ENCODE data around the gene MYOCOS. TPM values are rescaled to one million over a fixed set of nuclear protein-coding genes. Genes with fewer than 3 reads are reported as not detected.

The MYOCOS gene
- total RNA-seq, 1 experiment from 2014 or later: not detected

DNA sequence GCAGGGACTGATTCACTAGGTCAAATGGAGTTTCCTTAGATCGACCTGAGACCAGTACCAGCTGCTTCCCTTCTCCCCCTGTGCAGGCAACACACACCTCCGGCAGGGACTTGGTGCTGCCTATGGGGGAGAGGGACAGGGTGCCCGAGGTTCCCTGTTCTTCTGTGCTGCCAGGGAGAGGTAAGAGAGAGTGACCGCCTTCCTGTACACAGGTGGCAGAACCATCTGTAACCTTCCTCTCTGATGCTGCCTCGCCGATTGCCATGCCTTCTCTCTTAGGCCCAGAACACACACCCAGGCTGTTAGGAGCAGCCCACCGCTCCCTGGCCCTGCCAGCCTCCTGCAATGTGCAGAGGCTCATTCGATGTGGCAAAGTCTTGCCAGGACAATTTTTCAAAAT, 21.1 kb downstream of the MYOCOS start:
- ChIA-PET POLR2A (interaction anchor here (0.5 kb wide), 1 partner anchor 30 kb away, joined by 3 read pairs; no protein-coding TSS in a partner anchor), CTCF (no interaction called here)
- no TSS peak for BruUV-seq (replicated peaks)
- Histone ChIP-seq H3K36me3 (ENCODE audit: control insufficient read depth, insufficient read depth, low read length) (no peaks in the 10 kb centered on the region), H3K27me3 (ENCODE audit: control insufficient read depth, insufficient read depth, low read length) (no peaks in the 10 kb centered on the region), H3K4me1 (ENCODE audit: control insufficient read depth, insufficient read depth, low read length) (0 out of 2 replicates have a peak, but pooled peaks cover 2% of the 10 kb centered on the region), H3K27ac (ENCODE audit: low read length) (no peak overlapping the region), H3K4me3 (ENCODE audit: low read depth in 2 of 2, low read length in 2 of 2) (no peak overlapping the region), H3K9me3 (ENCODE audit: control insufficient read depth, insufficient read depth, low read depth, low read length) (no peaks in the 10 kb centered on the region)
- DNase-seq (ENCODE audit: low read depth, low spot score): no peak
- intact Hi-C loops (cut with micrococcal nuclease; ENCODE audit: unreplicated experiment): loop anchor here (10.0 kb wide), 1 partner anchor 132 kb away; no protein-coding TSS in a partner anchor
- TF ChIP-seq, protein P1, sequence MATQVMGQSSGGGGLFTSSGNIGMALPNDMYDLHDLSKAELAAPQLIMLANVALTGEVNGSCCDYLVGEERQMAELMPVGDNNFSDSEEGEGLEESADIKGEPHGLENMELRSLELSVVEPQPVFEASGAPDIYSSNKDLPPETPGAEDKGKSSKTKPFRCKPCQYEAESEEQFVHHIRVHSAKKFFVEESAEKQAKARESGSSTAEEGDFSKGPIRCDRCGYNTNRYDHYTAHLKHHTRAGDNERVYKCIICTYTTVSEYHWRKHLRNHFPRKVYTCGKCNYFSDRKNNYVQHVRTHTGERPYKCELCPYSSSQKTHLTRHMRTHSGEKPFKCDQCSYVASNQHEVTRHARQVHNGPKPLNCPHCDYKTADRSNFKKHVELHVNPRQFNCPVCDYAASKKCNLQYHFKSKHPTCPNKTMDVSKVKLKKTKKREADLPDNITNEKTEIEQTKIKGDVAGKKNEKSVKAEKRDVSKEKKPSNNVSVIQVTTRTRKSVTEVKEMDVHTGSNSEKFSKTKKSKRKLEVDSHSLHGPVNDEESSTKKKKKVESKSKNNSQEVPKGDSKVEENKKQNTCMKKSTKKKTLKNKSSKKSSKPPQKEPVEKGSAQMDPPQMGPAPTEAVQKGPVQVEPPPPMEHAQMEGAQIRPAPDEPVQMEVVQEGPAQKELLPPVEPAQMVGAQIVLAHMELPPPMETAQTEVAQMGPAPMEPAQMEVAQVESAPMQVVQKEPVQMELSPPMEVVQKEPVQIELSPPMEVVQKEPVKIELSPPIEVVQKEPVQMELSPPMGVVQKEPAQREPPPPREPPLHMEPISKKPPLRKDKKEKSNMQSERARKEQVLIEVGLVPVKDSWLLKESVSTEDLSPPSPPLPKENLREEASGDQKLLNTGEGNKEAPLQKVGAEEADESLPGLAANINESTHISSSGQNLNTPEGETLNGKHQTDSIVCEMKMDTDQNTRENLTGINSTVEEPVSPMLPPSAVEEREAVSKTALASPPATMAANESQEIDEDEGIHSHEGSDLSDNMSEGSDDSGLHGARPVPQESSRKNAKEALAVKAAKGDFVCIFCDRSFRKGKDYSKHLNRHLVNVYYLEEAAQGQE (IDR thresholded peaks at IDR 0.05; ENCODE audit: insufficient read depth in 1 of 2, low read depth in 2 of 2, low read length in 1 of 2): no peak
- TF ChIP-seq SIN3A (IDR thresholded peaks at IDR 0.05; ENCODE audit: borderline replicate concordance, insufficient read depth, low read depth, low read length): no peak
- TF ChIP-seq, protein P2, sequence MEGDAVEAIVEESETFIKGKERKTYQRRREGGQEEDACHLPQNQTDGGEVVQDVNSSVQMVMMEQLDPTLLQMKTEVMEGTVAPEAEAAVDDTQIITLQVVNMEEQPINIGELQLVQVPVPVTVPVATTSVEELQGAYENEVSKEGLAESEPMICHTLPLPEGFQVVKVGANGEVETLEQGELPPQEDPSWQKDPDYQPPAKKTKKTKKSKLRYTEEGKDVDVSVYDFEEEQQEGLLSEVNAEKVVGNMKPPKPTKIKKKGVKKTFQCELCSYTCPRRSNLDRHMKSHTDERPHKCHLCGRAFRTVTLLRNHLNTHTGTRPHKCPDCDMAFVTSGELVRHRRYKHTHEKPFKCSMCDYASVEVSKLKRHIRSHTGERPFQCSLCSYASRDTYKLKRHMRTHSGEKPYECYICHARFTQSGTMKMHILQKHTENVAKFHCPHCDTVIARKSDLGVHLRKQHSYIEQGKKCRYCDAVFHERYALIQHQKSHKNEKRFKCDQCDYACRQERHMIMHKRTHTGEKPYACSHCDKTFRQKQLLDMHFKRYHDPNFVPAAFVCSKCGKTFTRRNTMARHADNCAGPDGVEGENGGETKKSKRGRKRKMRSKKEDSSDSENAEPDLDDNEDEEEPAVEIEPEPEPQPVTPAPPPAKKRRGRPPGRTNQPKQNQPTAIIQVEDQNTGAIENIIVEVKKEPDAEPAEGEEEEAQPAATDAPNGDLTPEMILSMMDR (IDR thresholded peaks at IDR 0.05): no peak
- no peak for TF ChIP-seq POLR2AphosphoS5 (IDR thresholded peaks at IDR 0.05; ENCODE audit: low read depth, low read length)
- no peak for TF ChIP-seq TCF7L2 (IDR thresholded peaks at IDR 0.05; ENCODE audit: low read depth, low read length)
- no peak for ATAC-seq
- in situ Hi-C loops (cut with HindIII; ENCODE audit: low pct_unique_long_range_greater_than_20kb, low sequenced_read_pairs): no loop called here

DNA sequence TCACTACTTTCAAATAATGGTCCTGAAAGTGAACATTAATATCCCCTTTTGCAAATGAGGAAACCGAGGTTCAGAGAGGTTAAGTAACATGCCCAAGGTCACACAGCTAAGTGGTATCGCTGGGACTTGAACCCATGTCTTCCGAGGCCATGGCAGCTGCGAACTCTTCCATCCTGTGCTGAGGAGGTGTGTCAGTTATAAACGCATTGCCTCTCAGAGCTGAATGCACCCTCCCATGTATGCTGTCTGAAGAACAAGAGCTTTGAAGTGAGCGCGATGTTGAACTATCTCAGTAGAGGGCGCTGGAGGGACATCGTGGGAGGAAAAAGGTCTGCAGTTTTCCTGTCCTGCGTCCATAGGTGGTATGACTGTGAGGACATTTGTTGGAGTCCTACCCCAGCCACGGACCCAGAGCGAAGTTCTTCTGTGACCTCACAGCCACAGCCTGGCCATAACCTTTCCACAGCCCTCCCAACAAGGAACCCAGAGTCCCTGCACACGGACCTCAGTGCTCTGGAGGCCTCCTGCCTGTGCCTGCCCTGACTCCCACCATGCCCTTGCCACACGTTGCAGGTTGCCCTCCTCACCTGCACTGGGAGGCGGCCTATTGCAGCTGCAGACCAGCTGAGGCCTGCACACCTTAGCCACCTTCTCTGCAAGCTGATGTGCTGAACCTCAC, 22.9 kb downstream of the MYOCOS start:
- Histone ChIP-seq H3K4me3 (ENCODE audit: low read depth in 2 of 2, low read length in 2 of 2) (peak overlapping the region in 1 of 2 experiments; percentile 15; a peak in 1 of 4 replicates), H3K4me1 (ENCODE audit: control insufficient read depth, insufficient read depth, low read length) (0 out of 2 replicates have a peak, but pooled peaks cover 2% of the 10 kb centered on the region), H3K27me3 (ENCODE audit: control insufficient read depth, insufficient read depth, low read length) (no peaks in the 10 kb centered on the region), H3K9me3 (ENCODE audit: control insufficient read depth, insufficient read depth, low read depth, low read length) (no peaks in the 10 kb centered on the region), H3K36me3 (ENCODE audit: control insufficient read depth, insufficient read depth, low read length) (no peaks in the 10 kb centered on the region), H3K27ac (ENCODE audit: low read length) (no peak overlapping the region)
- BruUV-seq (replicated peaks): no TSS peak
- ChIA-PET CTCF (interaction anchor here (0.6 to 1.4 kb wide), 8 partner anchors 8 to 134 kb away, joined by 3 to 22 read pairs (median 4); partner anchors contain the start of gene MYOCOS), POLR2A (no interaction called here)
- intact Hi-C loops (cut with micrococcal nuclease; ENCODE audit: unreplicated experiment): loop anchor here (5.0 to 10.0 kb wide), 3 partner anchors 72 to 337 kb away; no protein-coding TSS in a partner anchor
- DNase-seq (ENCODE audit: low read depth, low spot score) (peak; percentile 65), ATAC-seq (peak; percentile 91)
- in situ Hi-C loops (cut with HindIII; ENCODE audit: low pct_unique_long_range_greater_than_20kb, low sequenced_read_pairs): no loop called here
- TF ChIP-seq POLR2AphosphoS5 (IDR thresholded peaks at IDR 0.05; ENCODE audit: low read depth, low read length) (no peak), TCF7L2 (IDR thresholded peaks at IDR 0.05; ENCODE audit: low read depth, low read length) (peak; percentile 89)
- TF ChIP-seq, protein P2 (IDR thresholded peaks at IDR 0.05): peak; percentile 89

Measured in Panc1 (cell line).